HT-29 (cell line): Measurements from ENCODE around the gene TTC33. TPM values are rescaled to one million over a fixed set of nuclear protein-coding genes. Genes with fewer than 3 reads are reported as not detected.
A peak's percentile ranks its signal among the peaks of the same experiment; 100 is the strongest.

Source experiments
- DNase-seq: peaks from one replicate; pipeline ENCODE4 v3.0.0-alpha.2; 2015; ENCODE audit warnings: low spot score
- total RNA-seq: library from RNA; depleted of rRNA; stranded (reverse); fragments of >200 nt; shearing (Covaris generic); gene quantifications from 2 replicates; pipeline ENCODE4 v1.2.3, GENCODE V29; 2014

The TTC33 gene
- total RNA-seq, 1 experiment from 2014 or later: 3.5 TPM

GRCh38 chr5:40524677-40525076 lies 231.1 kb downstream of the TTC33 start:
- no peak for DNase-seq

GRCh38 chr5:40521925-40522324 lies 233.8 kb downstream of the TTC33 start:
- DNase-seq: no peak

GRCh38 chr5:40521108-40521785 lies 234.5 kb downstream of the TTC33 start:
- no peak for DNase-seq

GRCh38 chr5:40518485-40518917 lies 237.3 kb downstream of the TTC33 start:
- no peak for DNase-seq

- no peak for DNase-seq
Observed at GRCh38 chr5:40515476-40515875, 240.3 kb downstream of the TTC33 start.

GRCh38 chr5:40514976-40515375 lies 240.8 kb downstream of the TTC33 start:
- no peak for DNase-seq

GRCh38 chr5:40511801-40512200 lies 244.0 kb downstream of the TTC33 start:
- DNase-seq: no peak

- DNase-seq: peak; percentile 13
Observed at GRCh38 chr5:40507095-40507494, 248.7 kb downstream of the TTC33 start.

- no peak for DNase-seq
Observed at GRCh38 chr5:40505031-40505430, 250.7 kb downstream of the TTC33 start.

- no peak for DNase-seq
Observed at GRCh38 chr5:40503439-40503838, 252.3 kb downstream of the TTC33 start.

GRCh38 chr5:40502736-40503135 lies 253.0 kb downstream of the TTC33 start:
- no peak for DNase-seq

- DNase-seq: no peak
Observed at GRCh38 chr5:40501711-40502444, 253.9 kb downstream of the TTC33 start.

GRCh38 chr5:40499518-40500273 lies 256.1 kb downstream of the TTC33 start:
- no peak for DNase-seq

- DNase-seq: no peak
Observed at GRCh38 chr5:40499007-40499406, 256.8 kb downstream of the TTC33 start.

GRCh38 chr5:40497573-40497972 lies 258.2 kb downstream of the TTC33 start:
- DNase-seq: no peak

GRCh38 chr5:40495237-40495635 lies 260.5 kb downstream of the TTC33 start:
- no peak for DNase-seq

GRCh38 chr5:40494631-40495236 lies 261.0 kb downstream of the TTC33 start:
- no peak for DNase-seq

GRCh38 chr5:40492056-40492455 lies 263.7 kb downstream of the TTC33 start:
- no peak for DNase-seq

GRCh38 chr5:40491644-40492043 lies 264.1 kb downstream of the TTC33 start:
- no peak for DNase-seq

GRCh38 chr5:40490464-40491111 lies 265.2 kb downstream of the TTC33 start:
- DNase-seq: no peak

- no peak for DNase-seq
Observed at GRCh38 chr5:40489421-40489820, 266.3 kb downstream of the TTC33 start.
